ENCODE measurements around the gene B3GALT5. TPM values are rescaled to one million over a fixed set of nuclear protein-coding genes. Genes with fewer than 3 reads are reported as not detected.

Gene B3GALT5
- total and polyA plus RNA-seq, 2 experiments from 2014 or later = 3.1 to 7.0 TPM

- no peaks in the 10 kb centered on the region for H3K9me2 ChIP-seq (replicated peaks; ENCODE audit: insufficient read depth)
- H3K27me3 ChIP-seq = no peaks in the 10 kb centered on the region
- no peaks in the 10 kb centered on the region for H3K36me3 ChIP-seq (replicated peaks; ENCODE audit: insufficient read depth, low read depth)
- no peak for DNase-seq (ENCODE audit: low spot score)
- peak overlapping the region; percentile 72 for H3K27ac ChIP-seq
- peak overlapping the region; percentile 50 for H3K4me2 ChIP-seq
- WGBS (ENCODE audit: low lambda C conversion rate, missing lambda C conversion rate) = 47% methylated on average over 6 of the region's 6 CpGs
- H2AFZ ChIP-seq = no peak overlapping the region
- H3K4me1 ChIP-seq (ENCODE audit: insufficient read depth) = peaks cover 11% of the 10 kb centered on the region
- H3K4me3 ChIP-seq = no peak overlapping the region
- no peaks in the 10 kb centered on the region for H4K20me1 ChIP-seq (ENCODE audit: insufficient read depth, poor library complexity, severe bottlenecking)
- H3K9me3 ChIP-seq (ENCODE audit: low read depth) = no peaks in the 10 kb centered on the region
- no peak for TF ChIP-seq CTCF (IDR thresholded peaks at IDR 0.05; ENCODE audit: poor library complexity)
- no peak for TF ChIP-seq EZH2phosphoT487 (IDR thresholded peaks at IDR 0.05; ENCODE audit: low read depth, severe bottlenecking, unreplicated experiment)
- no peak for TF ChIP-seq EZH2 (IDR thresholded peaks at IDR 0.05; ENCODE audit: borderline replicate concordance)
- peaks cover 2% of the 10 kb centered on the region for H3K79me2 ChIP-seq
These were observed 31.4 kb downstream of the B3GALT5 start for GRCh38 chr21:39644062-39644560.

GRCh38 chr21:39645331-39645730 is 32.6 kb downstream of the B3GALT5 start:
- H3K4me2 ChIP-seq = no peak overlapping the region
- peaks cover 11% of the 10 kb centered on the region for H3K4me1 ChIP-seq (ENCODE audit: insufficient read depth)
- 85% methylated on average over 3 of the region's 3 CpGs for WGBS (ENCODE audit: low lambda C conversion rate, missing lambda C conversion rate)
- H3K27me3 ChIP-seq = no peaks in the 10 kb centered on the region
- no peaks in the 10 kb centered on the region for H3K9me2 ChIP-seq (replicated peaks; ENCODE audit: insufficient read depth)
- H2AFZ ChIP-seq = no peak overlapping the region
- peaks cover 2% of the 10 kb centered on the region for H3K79me2 ChIP-seq
- no peaks in the 10 kb centered on the region for H3K9me3 ChIP-seq (ENCODE audit: low read depth)
- no peak for TF ChIP-seq CTCF (IDR thresholded peaks at IDR 0.05; ENCODE audit: poor library complexity)
- no peak for TF ChIP-seq EZH2 (IDR thresholded peaks at IDR 0.05; ENCODE audit: borderline replicate concordance)
- no peak for DNase-seq (ENCODE audit: low spot score)
- H3K4me3 ChIP-seq = no peak overlapping the region
- H3K36me3 ChIP-seq (replicated peaks; ENCODE audit: insufficient read depth, low read depth) = no peaks in the 10 kb centered on the region
- H3K27ac ChIP-seq = peak overlapping the region; percentile 72
- no peaks in the 10 kb centered on the region for H4K20me1 ChIP-seq (ENCODE audit: insufficient read depth, poor library complexity, severe bottlenecking)

GRCh38 chr21:39647476-39647875 is 34.7 kb downstream of the B3GALT5 start:
- Histone ChIP-seq H2AFZ (no peak overlapping the region), H4K20me1 (ENCODE audit: insufficient read depth, poor library complexity, severe bottlenecking) (no peaks in the 10 kb centered on the region), H3K9me2 (replicated peaks; ENCODE audit: insufficient read depth) (no peaks in the 10 kb centered on the region), H3K4me3 (no peak overlapping the region), H3K27me3 (no peaks in the 10 kb centered on the region), H3K4me1 (ENCODE audit: insufficient read depth) (peaks cover 11% of the 10 kb centered on the region), H3K36me3 (replicated peaks; ENCODE audit: insufficient read depth, low read depth) (no peaks in the 10 kb centered on the region), H3K4me2 (no peak overlapping the region), H3K79me2 (peaks cover 2% of the 10 kb centered on the region), H3K9me3 (ENCODE audit: low read depth) (no peaks in the 10 kb centered on the region), H3K27ac (no peak overlapping the region)
- no peak for TF ChIP-seq CTCF (IDR thresholded peaks at IDR 0.05; ENCODE audit: poor library complexity)
- WGBS (ENCODE audit: low lambda C conversion rate, missing lambda C conversion rate) = 86% methylated on average over 6 of the region's 6 CpGs
- DNase-seq (ENCODE audit: low spot score) = no peak

- H3K9me3 ChIP-seq (ENCODE audit: low read depth) = no peaks in the 10 kb centered on the region
- no peak for DNase-seq (ENCODE audit: low spot score)
- no peak overlapping the region for H3K4me3 ChIP-seq
- no peak overlapping the region for H3K4me2 ChIP-seq
- 76% methylated on average over 6 of the region's 6 CpGs for WGBS (ENCODE audit: low lambda C conversion rate, missing lambda C conversion rate)
- no peaks in the 10 kb centered on the region for H3K27me3 ChIP-seq
- H3K4me1 ChIP-seq (ENCODE audit: insufficient read depth) = peaks cover 4% of the 10 kb centered on the region
- H4K20me1 ChIP-seq (ENCODE audit: insufficient read depth, poor library complexity, severe bottlenecking) = no peaks in the 10 kb centered on the region
- H3K9me2 ChIP-seq (replicated peaks; ENCODE audit: insufficient read depth) = no peaks in the 10 kb centered on the region
- TF ChIP-seq EZH2phosphoT487 (IDR thresholded peaks at IDR 0.05; ENCODE audit: low read depth, severe bottlenecking, unreplicated experiment) = no peak
- no peak for TF ChIP-seq CTCF (IDR thresholded peaks at IDR 0.05; ENCODE audit: poor library complexity)
- no peak for TF ChIP-seq EZH2 (IDR thresholded peaks at IDR 0.05; ENCODE audit: borderline replicate concordance)
- no peak overlapping the region for H3K27ac ChIP-seq
- H2AFZ ChIP-seq = no peak overlapping the region
- no peaks in the 10 kb centered on the region for H3K36me3 ChIP-seq (replicated peaks; ENCODE audit: insufficient read depth, low read depth)
- peaks cover 2% of the 10 kb centered on the region for H3K79me2 ChIP-seq
These were observed 36.1 kb downstream of the B3GALT5 start for GRCh38 chr21:39648879-39649278.
